HG03103 (cell line): Measurements from ENCODE around the gene CLEC2D.
"Not testable (repeated sequence)": the region's sequence is repeated elsewhere in the genome, so short reads cannot be mapped to it uniquely, and the experiment has no call there.

Source experiments
- ATAC-seq: cut with Tn5 transposase; IDR thresholded peaks from one replicate; pipeline ENCODE4 v1.9.1; 2021; ENCODE audit warnings: low read depth; ENCODE audit not compliant: unreplicated experiment

Gene CLEC2D

GRCh38 chr12:9650151-9650576 lies 19.3 kb upstream of the CLEC2D start:
- ATAC-seq = no peak

GRCh38 chr12:9651265-9651729 lies 18.2 kb upstream of the CLEC2D start:
- ATAC-seq = no peak

GRCh38 chr12:9660046-9660445 lies 9.5 kb upstream of the CLEC2D start:
- ATAC-seq = no peak

GRCh38 chr12:9661720-9662119 lies 7.8 kb upstream of the CLEC2D start:
- ATAC-seq = no peak

GRCh38 chr12:9662488-9662887 lies 7.0 kb upstream of the CLEC2D start:
- no peak for ATAC-seq

- ATAC-seq = no peak
Measured at GRCh38 chr12:9667403-9668160, 1.9 kb upstream of the CLEC2D start.

GRCh38 chr12:9668161-9669018 lies 1.1 kb upstream of the CLEC2D start:
- ATAC-seq = no peak

GRCh38 chr12:9669019-9669326 lies 540 bp upstream of the CLEC2D start:
- ATAC-seq = no peak

GRCh38 chr12:9672340-9672739 lies 2.8 kb downstream of the CLEC2D start:
- not testable (repeated sequence) for ATAC-seq

- peak; percentile 32 for ATAC-seq
Measured at GRCh38 chr12:9673404-9674225, 4.1 kb downstream of the CLEC2D start.

- ATAC-seq = peak; percentile 23
Measured at GRCh38 chr12:9674226-9674590, 4.7 kb downstream of the CLEC2D start.

GRCh38 chr12:9682508-9682907 lies 13.0 kb downstream of the CLEC2D start:
- ATAC-seq = not testable (repeated sequence)

GRCh38 chr12:9682949-9683348 lies 13.4 kb downstream of the CLEC2D start:
- not testable (repeated sequence) for ATAC-seq

- ATAC-seq = not testable (repeated sequence)
Measured at GRCh38 chr12:9685366-9685765, 15.9 kb downstream of the CLEC2D start.

- no peak for ATAC-seq
Measured at GRCh38 chr12:9685915-9686314, 16.4 kb downstream of the CLEC2D start.

- ATAC-seq = no peak
Measured at GRCh38 chr12:9687228-9687627, 17.7 kb downstream of the CLEC2D start.

- no peak for ATAC-seq
Measured at GRCh38 chr12:9692909-9693308, 23.4 kb downstream of the CLEC2D start.

GRCh38 chr12:9694241-9694640 lies 24.7 kb downstream of the CLEC2D start:
- ATAC-seq = no peak

- not testable (repeated sequence) for ATAC-seq
Measured at GRCh38 chr12:9695150-9695549, 25.6 kb downstream of the CLEC2D start.

- not testable (repeated sequence) for ATAC-seq
Measured at GRCh38 chr12:9695661-9696060, 26.1 kb downstream of the CLEC2D start.

GRCh38 chr12:9697619-9698018 lies 28.1 kb downstream of the CLEC2D start:
- no peak for ATAC-seq
